H9 (cell line): ENCODE results near the gene NDUFS2. TPM values are rescaled to one million over a fixed set of nuclear protein-coding genes. Genes with fewer than 3 reads are reported as not detected.

ENCODE experiments used
- DNase-seq: peaks from one replicate; pipeline ENCODE4 v3.0.0-alpha.2; 2017
- H2AFZ ChIP-seq: one replicate; pipeline ENCODE4 v1.6.1; 2013; ENCODE audit warnings: mild to moderate bottlenecking, low read length, control low read depth, moderate library complexity
- H2AK5ac ChIP-seq: 2 replicates; pipeline ENCODE4 v1.6.1; 2013; ENCODE audit warnings: low read length, control low read depth, mixed read lengths; ENCODE audit not compliant: insufficient read length
- H2BK120ac ChIP-seq: one replicate; pipeline ENCODE4 v1.6.1; 2013; ENCODE audit warnings: low read depth, mild to moderate bottlenecking, low read length, control low read depth, inconsistent platforms; ENCODE audit not compliant: poor library complexity, severe bottlenecking
- H2BK12ac ChIP-seq: 2 replicates; pipeline ENCODE4 v1.6.1; 2013; ENCODE audit warnings: low read length, control low read depth, mixed read lengths, low read depth; ENCODE audit not compliant: insufficient read length
- H2BK15ac ChIP-seq: 2 replicates; pipeline ENCODE4 v1.6.1; 2013; ENCODE audit warnings: low read depth, low read length, control low read depth
- H2BK20ac ChIP-seq: one replicate; pipeline ENCODE4 v1.6.1; 2013; ENCODE audit warnings: low read depth, mild to moderate bottlenecking, low read length, control low read depth, inconsistent platforms; ENCODE audit not compliant: poor library complexity, severe bottlenecking
- H2BK5ac ChIP-seq: 2 replicates; pipeline ENCODE4 v1.6.1; 2013; ENCODE audit warnings: low read length, control low read depth, mixed read lengths; ENCODE audit not compliant: insufficient read length
- H3K14ac ChIP-seq: 2 replicates; pipeline ENCODE4 v1.6.1; 2013; ENCODE audit warnings: low read length, control low read depth; ENCODE audit not compliant: insufficient read depth
- H3K18ac ChIP-seq: 2 replicates; pipeline ENCODE4 v1.6.1; 2013; ENCODE audit warnings: low read depth, mild to moderate bottlenecking, mixed read lengths, low read length, control low read depth; ENCODE audit not compliant: insufficient read length
- H3K23ac ChIP-seq: 2 replicates; pipeline ENCODE4 v1.6.1; 2013; ENCODE audit warnings: low read length, control low read depth, mixed read lengths, low read depth; ENCODE audit not compliant: insufficient read length
- H3K23me2 ChIP-seq: 2 replicates; pipeline ENCODE4 v1.6.1; 2013; ENCODE audit warnings: low read depth, mild to moderate bottlenecking, mixed read lengths, low read length, control low read depth; ENCODE audit not compliant: insufficient read length, poor library complexity, severe bottlenecking
- H3K27ac ChIP-seq: 2 replicates; pipeline ENCODE4 v1.5.1; 2013; ENCODE audit warnings: low read length, control low read depth, mixed read lengths, low read depth; ENCODE audit not compliant: insufficient read length
- H3K27me3 ChIP-seq: 2 replicates; pipeline ENCODE4 v1.6.1; 2013; ENCODE audit warnings: low read length, control low read depth, inconsistent platforms; ENCODE audit not compliant: insufficient read depth
- H3K4ac ChIP-seq: 2 replicates; pipeline ENCODE4 v1.6.1; 2013; ENCODE audit warnings: low read depth, mild to moderate bottlenecking, control low read depth, inconsistent platforms, low read length, moderate library complexity
- H3K4me1 ChIP-seq: 2 replicates; pipeline ENCODE4 v1.6.1; 2013; ENCODE audit warnings: low read length, control low read depth, inconsistent platforms; ENCODE audit not compliant: insufficient read depth
- H3K4me2 ChIP-seq: 2 replicates; pipeline ENCODE4 v1.6.1; 2013; ENCODE audit warnings: low read length, control low read depth, mixed read lengths; ENCODE audit not compliant: insufficient read length, insufficient read depth
- H3K56ac ChIP-seq: 2 replicates; pipeline ENCODE4 v1.6.1; 2013; ENCODE audit warnings: low read depth, mild to moderate bottlenecking, mixed read lengths, low read length, control low read depth; ENCODE audit not compliant: insufficient read length
- H3K79me1 ChIP-seq: 2 replicates; pipeline ENCODE4 v1.6.1; 2013; ENCODE audit warnings: low read depth, mild to moderate bottlenecking, moderate library complexity, low read length, control low read depth, inconsistent platforms; ENCODE audit not compliant: insufficient read depth, poor library complexity, severe bottlenecking
- H3K79me2 ChIP-seq: 2 replicates; pipeline ENCODE4 v1.6.1; 2013; ENCODE audit warnings: low read length, control low read depth, inconsistent platforms; ENCODE audit not compliant: insufficient read depth
- H3K9ac ChIP-seq: 2 replicates; pipeline ENCODE4 v1.6.1; 2013; ENCODE audit warnings: low read length, control low read depth, mixed read lengths; ENCODE audit not compliant: insufficient read length; ENCODE audit errors: extremely low read depth
- H3K9me3 ChIP-seq: one replicate; pipeline ENCODE4 v1.6.1; 2013; ENCODE audit warnings: low read depth, low read length, inconsistent platforms; ENCODE audit not compliant: control insufficient read depth
- H3T11ph ChIP-seq: one replicate; pipeline ENCODE4 v1.6.1; 2013; ENCODE audit warnings: mild to moderate bottlenecking, low read length, control low read depth, inconsistent platforms
- H4K20me1 ChIP-seq: one replicate; pipeline ENCODE4 v1.6.1; 2013; ENCODE audit not compliant: control insufficient read depth, insufficient read length, insufficient read depth
- H4K5ac ChIP-seq: 2 replicates; pipeline ENCODE4 v1.6.1; 2013; ENCODE audit warnings: low read depth, mild to moderate bottlenecking, mixed read lengths, low read length, control low read depth; ENCODE audit not compliant: insufficient read length
- H4K8ac ChIP-seq: replicated peaks from 2 replicates; pipeline ENCODE4 v1.6.1; 2013; ENCODE audit warnings: low read length, control low read depth, mixed read lengths, low read depth; ENCODE audit not compliant: insufficient read length
- H4K91ac ChIP-seq: 2 replicates; pipeline ENCODE4 v1.6.1; 2013; ENCODE audit warnings: low read depth, mild to moderate bottlenecking, moderate library complexity, mixed read lengths, low read length, control low read depth; ENCODE audit not compliant: insufficient read length
- H3K27ac Mint-ChIP-seq, 3 experiments: 2 replicates in 2 of 3; 3 replicates in 1 of 3; pipeline ENCODE4 v1.8.0; 2020 to 2021; ENCODE audit warnings: mixed read lengths in 3 of 3, mild to moderate bottlenecking in 1 of 3, moderate library complexity in 1 of 3
- H3K27me3 Mint-ChIP-seq: 2 replicates; pipeline ENCODE4 v1.8.0; 2021; ENCODE audit warnings: low read depth, mild to moderate bottlenecking, moderate library complexity, mixed read lengths
- H3K36me3 Mint-ChIP-seq, 3 experiments: 2 replicates in 2 of 3; 3 replicates in 1 of 3; pipeline ENCODE4 v1.8.0; 2020 to 2021; ENCODE audit warnings: low read depth in 3 of 3, mixed read lengths in 3 of 3; ENCODE audit not compliant: insufficient read depth in 1 of 3
- H3K4me1 Mint-ChIP-seq, 2 experiments: 2 replicates each; pipeline ENCODE4 v1.8.0; 2020; ENCODE audit warnings: mixed read lengths in 2 of 2
- H3K4me3 Mint-ChIP-seq, 2 experiments: 2 replicates in 1 of 2; 3 replicates in 1 of 2; pipeline ENCODE4 v1.8.0; 2020 to 2021; ENCODE audit warnings: mild to moderate bottlenecking in 2 of 2, mixed read lengths in 2 of 2, moderate library complexity in 1 of 2
- H3K9me3 Mint-ChIP-seq, 2 experiments: 2 replicates in 1 of 2; 3 replicates in 1 of 2; pipeline ENCODE4 v1.8.0; 2020; ENCODE audit warnings: mild to moderate bottlenecking in 2 of 2, mixed read lengths in 2 of 2, moderate library complexity in 1 of 2
- CTCF ChIP-seq: fragments of 200-600 bp; sonication (generic); conservative IDR thresholded peaks from 3 replicates; pipeline ENCODE4 v1.8.0; 2021; ENCODE audit warnings: antibody characterized with exemption, mild to moderate bottlenecking
- WGBS: extraction: QIAGEN DNeasy Blood & Tissue Kit; methylation state at CpG from one replicate; pipeline ENCODE4 v1.1.7; 2013; ENCODE audit warnings: missing lambda C conversion rate, low lambda C conversion rate, mixed read lengths; ENCODE audit not compliant: insufficient read length; ENCODE audit errors: extremely low coverage; 5-methylcytosine and 5-hydroxymethylcytosine counted together
- total RNA-seq: library from RNA; stranded (reverse); gene quantifications from 2 replicates; pipeline ENCODE4 v1.2.1, GENCODE V29; 2021

Gene NDUFS2
- total RNA-seq, 1 experiment from 2014 or later: 84.5 TPM

- Histone ChIP-seq H3K79me2 (no peaks in the 10 kb centered on the region), H2BK12ac (no peak overlapping the region), H3K14ac (no peak overlapping the region), H2BK20ac (no peak overlapping the region), H3K23me2 (no peaks in the 10 kb centered on the region), H3K9me3 (no peaks in the 10 kb centered on the region), H4K91ac (no peak overlapping the region), H3K23ac (no peak overlapping the region), H3K27me3 (no peaks in the 10 kb centered on the region), H3K79me1 (no peaks in the 10 kb centered on the region), H2BK120ac (no peak overlapping the region), H2AFZ (no peak overlapping the region), H2BK15ac (no peak overlapping the region), H3K27ac (no peak overlapping the region), H4K5ac (no peak overlapping the region), H2BK5ac (no peak overlapping the region), H2AK5ac (no peak overlapping the region), H3T11ph (no peak overlapping the region), H3K4me1 (no peaks in the 10 kb centered on the region), H3K4ac (no peak overlapping the region), H3K4me2 (no peak overlapping the region), H3K9ac (no peak overlapping the region), H3K56ac (no peak overlapping the region), H4K20me1 (no peaks in the 10 kb centered on the region), H3K18ac (no peak overlapping the region), H4K8ac (no peak overlapping the region)
- no CpG with 5 or more reads among the region's 22 CpGs for WGBS
- Mint-ChIP-seq H3K27ac (peak overlapping the region in 2 of 3 experiments; percentile 49 to 65; a peak in 2 of 7 replicates), H3K36me3 (peaks cover 0 to 27% (median 14%) of the 10 kb centered on the region in 3 experiments; a peak in 4 of 7 replicates), H3K9me3 (no peaks in the 10 kb centered on the region), H3K4me3 (no peak overlapping the region), H3K4me1 (peaks cover 3 to 10% of the 10 kb centered on the region in 2 experiments), H3K27me3 (no peaks in the 10 kb centered on the region)
- TF ChIP-seq CTCF: no peak
- DNase-seq: peak; percentile 48
Observed at GRCh38 chr1:161190962-161191521, 11.1 kb upstream of the NDUFS2 start.
